Measurements from ENCODE around the gene DHRS13. TPM values are rescaled to one million over a fixed set of nuclear protein-coding genes. Genes with fewer than 3 reads are reported as not detected.
"Not testable (repeated sequence)": the region's sequence is repeated elsewhere in the genome, so short reads cannot be mapped to it uniquely, and the experiment has no call there.

DHRS13 gene
- total and polyA plus RNA-seq, 2 donors: 8.5 to 8.8 TPM

GRCh38 chr17:28904800-28905199, 1.9 kb upstream of the DHRS13 start:
- 60% methylated on average over 4 of the region's 4 CpGs for WGBS
- H3K4me1 ChIP-seq (ENCODE audit: insufficient read depth): no peaks in the 10 kb centered on the region
- H3K36me3 ChIP-seq (ENCODE audit: insufficient read depth): peaks cover 3% of the 10 kb centered on the region
- H3K4me3 ChIP-seq (ENCODE audit: low read depth, low read length): no peak overlapping the region
- no peak for DNase-seq (ENCODE audit: extremely low spot score)
- H3K27ac ChIP-seq (ENCODE audit: low read depth): no peak overlapping the region

GRCh38 chr17:28903546-28903841, 615 bp upstream of the DHRS13 start:
- not testable (repeated sequence) for H3K27ac ChIP-seq (ENCODE audit: low read depth); DNase-seq (ENCODE audit: extremely low spot score); H3K36me3 ChIP-seq (ENCODE audit: insufficient read depth); H3K4me1 ChIP-seq (ENCODE audit: insufficient read depth); H3K4me3 ChIP-seq (ENCODE audit: low read depth, low read length)
- 63% methylated on average over 5 of the region's 5 CpGs for WGBS

- DNase-seq (ENCODE audit: extremely low spot score): no peak
- Histone ChIP-seq H3K4me3 (ENCODE audit: low read depth, low read length) (peak overlapping the region; percentile 70), H3K27ac (ENCODE audit: low read depth) (peak overlapping the region; percentile 61), H3K4me1 (ENCODE audit: insufficient read depth) (no peaks in the 10 kb centered on the region), H3K36me3 (ENCODE audit: insufficient read depth) (no peaks in the 10 kb centered on the region)
- 4% methylated on average over 62 of the region's 62 CpGs for WGBS
Measured at GRCh38 chr17:28901866-28902818, 737 bp downstream of the DHRS13 start.

GRCh38 chr17:28900986-28901726, 1.7 kb downstream of the DHRS13 start:
- Histone ChIP-seq H3K27ac (ENCODE audit: low read depth) (no peak overlapping the region), H3K4me3 (ENCODE audit: low read depth, low read length) (no peak overlapping the region), H3K36me3 (ENCODE audit: insufficient read depth) (no peaks in the 10 kb centered on the region), H3K4me1 (ENCODE audit: insufficient read depth) (no peaks in the 10 kb centered on the region)
- no peak for DNase-seq (ENCODE audit: extremely low spot score)
- WGBS: 95% methylated on average over 24 of the region's 24 CpGs

GRCh38 chr17:28899212-28899815, 3.6 kb downstream of the DHRS13 start:
- no peaks in the 10 kb centered on the region for H3K36me3 ChIP-seq (ENCODE audit: insufficient read depth)
- WGBS: 97% methylated on average over 5 of the region's 5 CpGs
- H3K4me3 ChIP-seq (ENCODE audit: low read depth, low read length): no peak overlapping the region
- H3K4me1 ChIP-seq (ENCODE audit: insufficient read depth): no peaks in the 10 kb centered on the region
- no peak for DNase-seq (ENCODE audit: extremely low spot score)
- no peak overlapping the region for H3K27ac ChIP-seq (ENCODE audit: low read depth)

- DNase-seq (ENCODE audit: extremely low spot score): no peak
- WGBS: 87% methylated on average over 12 of the region's 12 CpGs
- H3K36me3 ChIP-seq (ENCODE audit: insufficient read depth): no peaks in the 10 kb centered on the region
- no peaks in the 10 kb centered on the region for H3K4me1 ChIP-seq (ENCODE audit: insufficient read depth)
- no peak overlapping the region for H3K27ac ChIP-seq (ENCODE audit: low read depth)
- H3K4me3 ChIP-seq (ENCODE audit: low read depth, low read length): no peak overlapping the region
Measured at GRCh38 chr17:28898527-28898955, 4.3 kb downstream of the DHRS13 start.

- Histone ChIP-seq H3K27ac (ENCODE audit: low read depth) (peak overlapping the region; percentile 96), H3K36me3 (ENCODE audit: insufficient read depth) (no peaks in the 10 kb centered on the region), H3K4me1 (ENCODE audit: insufficient read depth) (no peaks in the 10 kb centered on the region), H3K4me3 (ENCODE audit: low read depth, low read length) (peak overlapping the region; percentile 74)
- WGBS: 24% methylated on average over 23 of the region's 23 CpGs
- DNase-seq (ENCODE audit: extremely low spot score): no peak
Measured at GRCh38 chr17:28897769-28898526, 4.9 kb downstream of the DHRS13 start.

GRCh38 chr17:28896884-28897768, 5.8 kb downstream of the DHRS13 start, which contains the start of gene FLOT2:
Gene FLOT2 (minus strand): TSS chr17:28897733. CDS start chr17:28897574, 159 bp downstream.
- Histone ChIP-seq H3K27ac (ENCODE audit: low read depth) (peak within 1 kb of the TSS; percentile 96), H3K4me3 (ENCODE audit: low read depth, low read length) (peak within 1 kb of the TSS; percentile 74), H3K4me1 (ENCODE audit: insufficient read depth) (no peaks in the 10 kb centered on the region), H3K36me3 (ENCODE audit: insufficient read depth) (no peaks in the 10 kb centered on the region)
- under 1% methylated on average over 73 of the region's 73 CpGs for WGBS
- peak; percentile 70 for DNase-seq (ENCODE audit: extremely low spot score)

- DNase-seq (ENCODE audit: extremely low spot score): no peak
- peak overlapping the region; percentile 74 for H3K4me3 ChIP-seq (ENCODE audit: low read depth, low read length)
- peak overlapping the region; percentile 78 for H3K27ac ChIP-seq (ENCODE audit: low read depth)
- no peaks in the 10 kb centered on the region for H3K4me1 ChIP-seq (ENCODE audit: insufficient read depth)
- WGBS: 17% methylated on average over 5 of the region's 5 CpGs
- no peaks in the 10 kb centered on the region for H3K36me3 ChIP-seq (ENCODE audit: insufficient read depth)
Measured at GRCh38 chr17:28896491-28896883, 6.4 kb downstream of the DHRS13 start.

- H3K4me1 ChIP-seq (ENCODE audit: insufficient read depth): no peaks in the 10 kb centered on the region
Measured at GRCh38 chr17:28895794-28896447, 7.0 kb downstream of the DHRS13 start.

GRCh38 chr17:28893248-28894183, 9.4 kb downstream of the DHRS13 start:
- H3K27ac ChIP-seq (ENCODE audit: low read depth): peak overlapping the region; percentile 80
- H3K36me3 ChIP-seq (ENCODE audit: insufficient read depth); H3K4me3 ChIP-seq (ENCODE audit: low read depth, low read length); DNase-seq (ENCODE audit: extremely low spot score); H3K4me1 ChIP-seq (ENCODE audit: insufficient read depth): not testable (repeated sequence)
- WGBS: 84% methylated on average over 16 of the region's 16 CpGs

More at GRCh38 chr17:28895794-28896447, 7.0 kb downstream of the DHRS13 start:
- peak overlapping the region; percentile 74 for H3K4me3 ChIP-seq (ENCODE audit: low read depth, low read length)
- 51% methylated on average over 3 of the region's 3 CpGs for WGBS
- peak overlapping the region; percentile 78 for H3K27ac ChIP-seq (ENCODE audit: low read depth)
- H3K36me3 ChIP-seq (ENCODE audit: insufficient read depth): no peaks in the 10 kb centered on the region
- no peak for DNase-seq (ENCODE audit: extremely low spot score)

All from urinary bladder (tissue), 4 donors.